GM23338 (cell line): Measurements from ENCODE around the gene RXRG. TPM values are rescaled to one million over a fixed set of nuclear protein-coding genes. Genes with fewer than 3 reads are reported as not detected.
A peak's percentile ranks its signal among the peaks of the same experiment; 100 is the strongest.

ENCODE experiments used
- ATAC-seq: fragments of 200-7000 bp; cut with Tn5 transposase; 3 replicates; pipeline ENCODE4 v1.9.1; 2020
- DNase-seq: peaks from one replicate; pipeline ENCODE4 v3.0.0-alpha.2; 2015; ENCODE audit warnings: low spot score
- H2AFZ ChIP-seq: fragments of 200-600 bp; sonication (generic); 2 replicates; pipeline ENCODE4 v1.8.0; 2016; ENCODE audit warnings: antibody characterized with exemption, mild to moderate bottlenecking, moderate library complexity
- H3F3A ChIP-seq: fragments of 200-600 bp; sonication (generic); replicated peaks from 2 replicates; pipeline ENCODE4 v1.8.0; 2017; ENCODE audit warnings: antibody characterized with exemption, mixed run types, low read depth
- H3K27ac ChIP-seq: fragments of 200-600 bp; sonication (generic); 2 replicates; pipeline ENCODE4 v1.6.1; 2016; ENCODE audit warnings: low read depth
- H3K27me3 ChIP-seq: fragments of 200-600 bp; sonication (generic); 2 replicates; pipeline ENCODE4 v1.8.0; 2016; ENCODE audit warnings: mild to moderate bottlenecking, mixed run types, moderate library complexity; ENCODE audit not compliant: insufficient read depth
- H3K36me3 ChIP-seq: fragments of 200-600 bp; sonication (generic); 2 replicates; pipeline ENCODE4 v1.8.0; 2016; ENCODE audit warnings: mild to moderate bottlenecking; ENCODE audit not compliant: insufficient read depth
- H3K4me1 ChIP-seq: fragments of 200-600 bp; sonication (generic); 2 replicates; pipeline ENCODE4 v1.8.0; 2016; ENCODE audit warnings: mild to moderate bottlenecking, moderate library complexity; ENCODE audit not compliant: insufficient read depth
- H3K4me2 ChIP-seq: fragments of 200-600 bp; sonication (generic); 2 replicates; pipeline ENCODE4 v1.7.1; 2017; ENCODE audit warnings: mixed run types
- H3K4me3 ChIP-seq: fragments of 200-600 bp; sonication (generic); 2 replicates; pipeline ENCODE4 v1.6.1; 2016; ENCODE audit warnings: mixed run types
- H3K79me2 ChIP-seq: fragments of 200-600 bp; sonication (generic); replicated peaks from 2 replicates; pipeline ENCODE4 v1.8.0; 2017; ENCODE audit warnings: mild to moderate bottlenecking; ENCODE audit not compliant: insufficient read depth
- H3K9me2 ChIP-seq: fragments of 200-600 bp; sonication (generic); 2 replicates; pipeline ENCODE4 v1.8.0; 2017; ENCODE audit not compliant: insufficient read depth
- H4K20me1 ChIP-seq: fragments of 200-600 bp; sonication (generic); replicated peaks from 2 replicates; pipeline ENCODE4 v1.8.0; 2017; ENCODE audit warnings: mild to moderate bottlenecking; ENCODE audit not compliant: insufficient read depth
- H3K27ac Mint-ChIP-seq: 2 replicates; pipeline ENCODE4 v1.8.0; 2020; ENCODE audit warnings: inconsistent platforms, mild to moderate bottlenecking, moderate library complexity, mixed read lengths
- H3K27me3 Mint-ChIP-seq: 3 replicates; pipeline ENCODE4 v1.8.0; 2022; ENCODE audit warnings: low read depth, mild to moderate bottlenecking, moderate library complexity, mixed read lengths, inconsistent platforms; ENCODE audit not compliant: insufficient read depth, poor library complexity
- H3K36me3 Mint-ChIP-seq: 3 replicates; pipeline ENCODE4 v1.8.0; 2021; ENCODE audit warnings: low read depth, mild to moderate bottlenecking, inconsistent platforms, moderate library complexity, mixed read lengths
- H3K4me1 Mint-ChIP-seq: 3 replicates; pipeline ENCODE4 v1.8.0; 2020; ENCODE audit warnings: mild to moderate bottlenecking, inconsistent platforms, mixed read lengths
- H3K4me3 Mint-ChIP-seq: 3 replicates; pipeline ENCODE4 v1.8.0; 2021; ENCODE audit warnings: moderate library complexity, mild to moderate bottlenecking, inconsistent platforms, mixed read lengths
- H3K9me3 Mint-ChIP-seq: 3 replicates; pipeline ENCODE4 v1.8.0; 2020; ENCODE audit warnings: moderate library complexity, mild to moderate bottlenecking, inconsistent platforms, mixed read lengths
- CREB1 ChIP-seq: fragments of 250-450 bp; sonication (Bioruptor Pico); IDR thresholded peaks from 2 replicates; pipeline ENCODE4 v1.5.0; 2020; ENCODE audit warnings: low read depth, mild to moderate bottlenecking, moderate library complexity
- EZH2 ChIP-seq: fragments of 200-600 bp; sonication (generic); IDR thresholded peaks from one replicate; pipeline ENCODE4 v1.8.0; 2017; ENCODE audit warnings: antibody characterized with exemption, mild to moderate bottlenecking, low read depth; ENCODE audit not compliant: unreplicated experiment
- EZH2phosphoT487 ChIP-seq: fragments of 200-600 bp; sonication (generic); IDR thresholded peaks from one replicate; pipeline ENCODE4 v1.8.1; 2018; ENCODE audit warnings: antibody characterized with exemption; ENCODE audit not compliant: unreplicated experiment
- JUNB ChIP-seq: IDR thresholded peaks from one replicate; pipeline ENCODE4 v1.6.1; 2016; ENCODE audit warnings: antibody characterized with exemption; ENCODE audit not compliant: unreplicated experiment
- NANOG ChIP-seq: IDR thresholded peaks from 2 replicates; pipeline ENCODE4 v1.6.1; 2016; ENCODE audit warnings: antibody characterized with exemption, borderline replicate concordance
- POLR2AphosphoS5 ChIP-seq: IDR thresholded peaks from 2 replicates; pipeline ENCODE4 v1.6.1; 2016; ENCODE audit warnings: antibody characterized with exemption, low read depth
- STAT1 ChIP-seq: IDR thresholded peaks from one replicate; pipeline ENCODE4 v1.6.1; 2016; ENCODE audit warnings: antibody characterized with exemption; ENCODE audit not compliant: unreplicated experiment
- ZNF114 ChIP-seq: fragments of 250-450 bp; sonication (Bioruptor Pico); IDR thresholded peaks from 2 replicates; pipeline ENCODE4 v1.5.0; 2020; ENCODE audit warnings: mild to moderate bottlenecking, moderate library complexity
- ZNF331 ChIP-seq: fragments of 250-450 bp; sonication (Bioruptor Pico); IDR thresholded peaks from 2 replicates; pipeline ENCODE4 v1.5.0; 2020; ENCODE audit warnings: low read depth, mild to moderate bottlenecking, moderate library complexity
- ZNF462 ChIP-seq: fragments of 250-450 bp; sonication (Bioruptor Pico); IDR thresholded peaks from 2 replicates; pipeline ENCODE4 v1.5.0; 2020; ENCODE audit warnings: mild to moderate bottlenecking, moderate library complexity
- polyA plus RNA-seq: library from polyadenylated mRNA; unstranded; fragments of >200 nt; fragmentation: Nextera tagmentation; extraction: Ambion mirVana; gene quantifications from 2 replicates; pipeline ENCODE4 v1.2.1, GENCODE V29; 2016
- total RNA-seq: library from RNA; depleted of rRNA; stranded (reverse); fragments of >200 nt; shearing (Covaris generic); gene quantifications from 2 replicates; pipeline ENCODE4 v1.2.3, GENCODE V29; 2014
- TF ChIP-seq, protein P1 (sequence below), 2 experiments: fragments of 200-600 bp in 1 of 2; sonication (generic) in 1 of 2; conservative IDR thresholded peaks; 2 replicates each; pipeline versions ENCODE4 v1.5.1 to v1.6.1; 2016 to 2017; ENCODE audit warnings: antibody characterized with exemption in 2 of 2, low read depth in 2 of 2, mild to moderate bottlenecking in 2 of 2, moderate library complexity in 1 of 2
- TF ChIP-seq, protein P2 (sequence below): IDR thresholded peaks from 2 replicates; pipeline ENCODE4 v1.6.1; 2016; ENCODE audit warnings: antibody characterized with exemption
- TF ChIP-seq, protein P3 (sequence below): IDR thresholded peaks from one replicate; pipeline ENCODE4 v1.6.1; 2018; ENCODE audit warnings: antibody characterized with exemption; ENCODE audit not compliant: unreplicated experiment

The RXRG gene
- total and polyA plus RNA-seq, 2 experiments from 2014 or later: not detected

- Histone ChIP-seq H3K4me3 (no peak overlapping the region), H3K27me3 (no peaks in the 10 kb centered on the region), H3K4me1 (no peaks in the 10 kb centered on the region), H3K9me2 (no peaks in the 10 kb centered on the region), H4K20me1 (no peaks in the 10 kb centered on the region), H3K79me2 (no peaks in the 10 kb centered on the region), H3K36me3 (no peaks in the 10 kb centered on the region), H3F3A (no peaks in the 10 kb centered on the region), H3K27ac (no peak overlapping the region), H2AFZ (no peak overlapping the region), H3K4me2 (no peak overlapping the region)
- Mint-ChIP-seq H3K36me3 (no peaks in the 10 kb centered on the region), H3K27me3 (no peaks in the 10 kb centered on the region), H3K27ac (no peak overlapping the region), H3K9me3 (no peaks in the 10 kb centered on the region), H3K4me3 (no peak overlapping the region), H3K4me1 (no peaks in the 10 kb centered on the region)
- peak; percentile 20 for DNase-seq
- peak; percentile 32; the same call in 2 of the 3 replicates for ATAC-seq
- TF ChIP-seq, protein P1, sequence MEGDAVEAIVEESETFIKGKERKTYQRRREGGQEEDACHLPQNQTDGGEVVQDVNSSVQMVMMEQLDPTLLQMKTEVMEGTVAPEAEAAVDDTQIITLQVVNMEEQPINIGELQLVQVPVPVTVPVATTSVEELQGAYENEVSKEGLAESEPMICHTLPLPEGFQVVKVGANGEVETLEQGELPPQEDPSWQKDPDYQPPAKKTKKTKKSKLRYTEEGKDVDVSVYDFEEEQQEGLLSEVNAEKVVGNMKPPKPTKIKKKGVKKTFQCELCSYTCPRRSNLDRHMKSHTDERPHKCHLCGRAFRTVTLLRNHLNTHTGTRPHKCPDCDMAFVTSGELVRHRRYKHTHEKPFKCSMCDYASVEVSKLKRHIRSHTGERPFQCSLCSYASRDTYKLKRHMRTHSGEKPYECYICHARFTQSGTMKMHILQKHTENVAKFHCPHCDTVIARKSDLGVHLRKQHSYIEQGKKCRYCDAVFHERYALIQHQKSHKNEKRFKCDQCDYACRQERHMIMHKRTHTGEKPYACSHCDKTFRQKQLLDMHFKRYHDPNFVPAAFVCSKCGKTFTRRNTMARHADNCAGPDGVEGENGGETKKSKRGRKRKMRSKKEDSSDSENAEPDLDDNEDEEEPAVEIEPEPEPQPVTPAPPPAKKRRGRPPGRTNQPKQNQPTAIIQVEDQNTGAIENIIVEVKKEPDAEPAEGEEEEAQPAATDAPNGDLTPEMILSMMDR (conservative IDR thresholded peaks at IDR 0.05; ENCODE audit: low read depth in 2 of 2): no peak
- no peak for TF ChIP-seq EZH2
- TF ChIP-seq, protein P2, sequence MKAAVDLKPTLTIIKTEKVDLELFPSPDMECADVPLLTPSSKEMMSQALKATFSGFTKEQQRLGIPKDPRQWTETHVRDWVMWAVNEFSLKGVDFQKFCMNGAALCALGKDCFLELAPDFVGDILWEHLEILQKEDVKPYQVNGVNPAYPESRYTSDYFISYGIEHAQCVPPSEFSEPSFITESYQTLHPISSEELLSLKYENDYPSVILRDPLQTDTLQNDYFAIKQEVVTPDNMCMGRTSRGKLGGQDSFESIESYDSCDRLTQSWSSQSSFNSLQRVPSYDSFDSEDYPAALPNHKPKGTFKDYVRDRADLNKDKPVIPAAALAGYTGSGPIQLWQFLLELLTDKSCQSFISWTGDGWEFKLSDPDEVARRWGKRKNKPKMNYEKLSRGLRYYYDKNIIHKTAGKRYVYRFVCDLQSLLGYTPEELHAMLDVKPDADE: no peak
- no peak for TF ChIP-seq EZH2phosphoT487
- TF ChIP-seq JUNB: no peak
- TF ChIP-seq POLR2AphosphoS5: no peak
- no peak for TF ChIP-seq ZNF114
- no peak for TF ChIP-seq ZNF462 (CRISPR knock-in tag)
- TF ChIP-seq ZNF331 (CRISPR knock-in tag): no peak
- no peak for TF ChIP-seq CREB1 (CRISPR knock-in tag)
- no peak for TF ChIP-seq STAT1
- no peak for TF ChIP-seq NANOG
- TF ChIP-seq, protein P3, sequence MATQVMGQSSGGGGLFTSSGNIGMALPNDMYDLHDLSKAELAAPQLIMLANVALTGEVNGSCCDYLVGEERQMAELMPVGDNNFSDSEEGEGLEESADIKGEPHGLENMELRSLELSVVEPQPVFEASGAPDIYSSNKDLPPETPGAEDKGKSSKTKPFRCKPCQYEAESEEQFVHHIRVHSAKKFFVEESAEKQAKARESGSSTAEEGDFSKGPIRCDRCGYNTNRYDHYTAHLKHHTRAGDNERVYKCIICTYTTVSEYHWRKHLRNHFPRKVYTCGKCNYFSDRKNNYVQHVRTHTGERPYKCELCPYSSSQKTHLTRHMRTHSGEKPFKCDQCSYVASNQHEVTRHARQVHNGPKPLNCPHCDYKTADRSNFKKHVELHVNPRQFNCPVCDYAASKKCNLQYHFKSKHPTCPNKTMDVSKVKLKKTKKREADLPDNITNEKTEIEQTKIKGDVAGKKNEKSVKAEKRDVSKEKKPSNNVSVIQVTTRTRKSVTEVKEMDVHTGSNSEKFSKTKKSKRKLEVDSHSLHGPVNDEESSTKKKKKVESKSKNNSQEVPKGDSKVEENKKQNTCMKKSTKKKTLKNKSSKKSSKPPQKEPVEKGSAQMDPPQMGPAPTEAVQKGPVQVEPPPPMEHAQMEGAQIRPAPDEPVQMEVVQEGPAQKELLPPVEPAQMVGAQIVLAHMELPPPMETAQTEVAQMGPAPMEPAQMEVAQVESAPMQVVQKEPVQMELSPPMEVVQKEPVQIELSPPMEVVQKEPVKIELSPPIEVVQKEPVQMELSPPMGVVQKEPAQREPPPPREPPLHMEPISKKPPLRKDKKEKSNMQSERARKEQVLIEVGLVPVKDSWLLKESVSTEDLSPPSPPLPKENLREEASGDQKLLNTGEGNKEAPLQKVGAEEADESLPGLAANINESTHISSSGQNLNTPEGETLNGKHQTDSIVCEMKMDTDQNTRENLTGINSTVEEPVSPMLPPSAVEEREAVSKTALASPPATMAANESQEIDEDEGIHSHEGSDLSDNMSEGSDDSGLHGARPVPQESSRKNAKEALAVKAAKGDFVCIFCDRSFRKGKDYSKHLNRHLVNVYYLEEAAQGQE: no peak
These were observed 33.5 kb downstream of the RXRG start for GRCh38 chr1:165411396-165411795.
